ENCODE data around the gene PRPF6. TPM values are rescaled to one million over a fixed set of nuclear protein-coding genes. Genes with fewer than 3 reads are reported as not detected.

Gene PRPF6
- polyA plus RNA-seq, 3 donors = 29.1 to 47.7 (median 34.5) TPM

DNA sequence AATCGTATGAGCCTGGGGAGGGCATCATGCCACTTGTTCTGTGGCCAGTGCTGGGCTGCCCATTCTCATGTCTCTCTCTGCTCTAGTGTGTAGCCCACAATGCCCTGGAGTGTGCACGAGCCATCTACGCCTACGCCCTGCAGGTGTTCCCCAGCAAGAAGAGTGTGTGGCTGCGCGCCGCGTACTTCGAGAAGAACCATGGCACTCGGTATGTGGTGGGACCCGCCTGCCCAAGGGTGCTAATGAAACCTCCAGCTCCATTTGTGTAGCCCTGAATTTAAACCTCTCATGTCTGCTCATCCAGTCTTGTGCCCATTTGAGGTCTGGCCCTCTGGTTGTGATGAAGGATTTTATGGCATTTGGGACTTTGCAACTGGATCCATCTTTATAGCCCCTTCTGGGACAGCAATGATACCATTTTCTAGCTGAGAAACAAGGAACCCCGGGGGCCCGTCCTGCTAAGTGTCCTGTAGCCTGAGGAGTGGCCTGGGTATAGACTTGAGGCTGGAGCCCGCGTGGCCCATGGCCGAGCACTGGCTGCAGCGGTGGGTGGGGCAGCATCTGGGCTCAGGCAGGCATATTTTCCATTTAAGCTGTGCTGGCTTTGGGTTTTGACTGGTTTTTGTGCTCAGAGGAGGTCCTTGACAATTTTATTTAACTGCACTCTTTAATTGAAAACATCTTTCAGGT, 41.9 kb downstream of the PRPF6 start:
- no peak overlapping the region for H3K27ac ChIP-seq (ENCODE audit: low read depth in 1 of 2, low read length in 2 of 2)
- H4K20me1 ChIP-seq (ENCODE audit: insufficient read depth, low read length) = peaks cover 17% of the 10 kb centered on the region
- DNase-seq = no peak
- TF ChIP-seq, protein P1, sequence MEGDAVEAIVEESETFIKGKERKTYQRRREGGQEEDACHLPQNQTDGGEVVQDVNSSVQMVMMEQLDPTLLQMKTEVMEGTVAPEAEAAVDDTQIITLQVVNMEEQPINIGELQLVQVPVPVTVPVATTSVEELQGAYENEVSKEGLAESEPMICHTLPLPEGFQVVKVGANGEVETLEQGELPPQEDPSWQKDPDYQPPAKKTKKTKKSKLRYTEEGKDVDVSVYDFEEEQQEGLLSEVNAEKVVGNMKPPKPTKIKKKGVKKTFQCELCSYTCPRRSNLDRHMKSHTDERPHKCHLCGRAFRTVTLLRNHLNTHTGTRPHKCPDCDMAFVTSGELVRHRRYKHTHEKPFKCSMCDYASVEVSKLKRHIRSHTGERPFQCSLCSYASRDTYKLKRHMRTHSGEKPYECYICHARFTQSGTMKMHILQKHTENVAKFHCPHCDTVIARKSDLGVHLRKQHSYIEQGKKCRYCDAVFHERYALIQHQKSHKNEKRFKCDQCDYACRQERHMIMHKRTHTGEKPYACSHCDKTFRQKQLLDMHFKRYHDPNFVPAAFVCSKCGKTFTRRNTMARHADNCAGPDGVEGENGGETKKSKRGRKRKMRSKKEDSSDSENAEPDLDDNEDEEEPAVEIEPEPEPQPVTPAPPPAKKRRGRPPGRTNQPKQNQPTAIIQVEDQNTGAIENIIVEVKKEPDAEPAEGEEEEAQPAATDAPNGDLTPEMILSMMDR (IDR thresholded peaks at IDR 0.05) = no peak
- H2AFZ ChIP-seq (ENCODE audit: insufficient read depth, low read depth, low read length, poor library complexity, severe bottlenecking) = no peak overlapping the region
- intact Hi-C loops (cut with micrococcal nuclease) = no loop called here
- H3K27ac Mint-ChIP-seq = no peak overlapping the region
- H3K9me3 Mint-ChIP-seq = peaks cover 0 to 3% (median 0%) of the 10 kb centered on the region in 7 donors
- peaks cover 84 to 100% of the 10 kb centered on the region in 2 donors for H3K36me3 Mint-ChIP-seq
- H3K9me3 ChIP-seq (replicated peaks in 1 of 2; ENCODE audit: control insufficient read depth in 1 of 2, insufficient read depth in 1 of 2, low read length in 2 of 2) = no peaks in the 10 kb centered on the region
- H3K4me1 Mint-ChIP-seq = peaks cover 5% of the 10 kb centered on the region
- H3K4me3 ChIP-seq (replicated peaks in 1 of 3; ENCODE audit: low read depth in 2 of 3, low read length in 3 of 3) = no peak overlapping the region
- no peaks in the 10 kb centered on the region for H3K79me2 ChIP-seq (ENCODE audit: insufficient read depth, low read length)
- no peak overlapping the region for H3K9ac ChIP-seq (ENCODE audit: insufficient read depth, low read length, poor library complexity, severe bottlenecking)
- no peak overlapping the region for H3K4me2 ChIP-seq (replicated peaks; ENCODE audit: extremely low read depth, low read length, poor library complexity, severe bottlenecking)
- no peak overlapping the region for H3K4me3 Mint-ChIP-seq
- H3K36me3 ChIP-seq (replicated peaks in 1 of 2; ENCODE audit: control insufficient read depth in 1 of 2, insufficient read depth in 2 of 2, low read length in 2 of 2) = peaks cover 81 to 98% of the 10 kb centered on the region in 2 donors
- H3K4me1 ChIP-seq (ENCODE audit: control insufficient read depth in 1 of 2, insufficient read depth in 2 of 2, low read length in 2 of 2) = no peaks in the 10 kb centered on the region
- H3K27me3 Mint-ChIP-seq (ENCODE audit: low read depth in 3 of 3) = peaks cover 0 to 3% (median 0%) of the 10 kb centered on the region in 3 donors
- WGBS (ENCODE audit: insufficient coverage) = over 99% methylated on average over 15 of the region's 17 CpGs
- H3K27me3 ChIP-seq (ENCODE audit: control insufficient read depth in 2 of 2, insufficient read depth in 2 of 2, low read length in 2 of 2) = no peaks in the 10 kb centered on the region

DNA sequence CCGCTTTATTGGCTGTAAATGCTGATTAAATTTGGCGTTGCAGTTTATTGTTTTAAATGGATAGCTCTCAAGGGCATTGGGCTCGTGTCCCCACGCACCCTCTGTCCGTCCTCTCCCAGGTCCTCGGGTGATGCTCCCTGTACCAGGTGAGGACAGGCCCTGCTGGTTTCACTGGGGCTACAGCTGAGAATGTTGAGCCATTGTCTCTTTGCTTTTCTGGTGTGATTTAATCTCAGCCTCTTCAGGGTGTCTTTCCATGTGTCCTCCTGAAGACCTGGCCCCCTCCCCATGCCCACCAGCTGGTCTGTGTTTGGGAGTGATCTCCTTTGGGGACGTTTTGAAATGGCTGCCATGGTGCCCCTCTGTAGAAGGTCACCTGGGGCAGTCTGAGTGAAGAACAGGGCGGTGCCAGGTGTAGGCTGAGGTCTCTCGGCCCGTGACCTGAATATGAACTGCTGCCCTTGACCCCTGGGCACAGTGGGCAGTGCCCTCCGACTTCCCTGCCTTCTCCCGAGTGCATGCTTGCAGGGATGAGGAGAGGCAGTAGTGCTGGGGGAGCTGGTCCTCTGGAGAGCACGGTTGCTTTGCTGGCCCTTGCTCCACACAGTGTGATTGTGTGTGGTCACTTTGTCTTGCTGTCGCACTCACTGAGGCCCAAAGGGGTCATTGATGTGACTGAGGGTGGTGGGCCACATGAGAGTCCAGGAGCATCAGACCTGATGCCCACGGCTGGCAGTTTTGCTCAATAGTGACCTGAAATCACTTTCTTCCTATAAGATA, 42.6 kb downstream of the PRPF6 start:
- TF ChIP-seq, protein P1 (IDR thresholded peaks at IDR 0.05) = no peak
- H3K27ac ChIP-seq (ENCODE audit: low read depth in 1 of 2, low read length in 2 of 2) = no peak overlapping the region
- no peaks in the 10 kb centered on the region for H3K9me3 Mint-ChIP-seq
- no peaks in the 10 kb centered on the region for H3K27me3 ChIP-seq (ENCODE audit: control insufficient read depth in 2 of 2, insufficient read depth in 2 of 2, low read length in 2 of 2)
- peaks cover 82 to 99% of the 10 kb centered on the region in 2 donors for H3K36me3 ChIP-seq (replicated peaks in 1 of 2; ENCODE audit: control insufficient read depth in 1 of 2, insufficient read depth in 2 of 2, low read length in 2 of 2)
- H3K4me1 Mint-ChIP-seq = peaks cover 5% of the 10 kb centered on the region
- peaks cover 0 to 3% (median 0%) of the 10 kb centered on the region in 3 donors for H3K27me3 Mint-ChIP-seq (ENCODE audit: low read depth in 3 of 3)
- no peak overlapping the region for H3K4me3 Mint-ChIP-seq
- DNase-seq = no peak
- H3K9me3 ChIP-seq (replicated peaks in 1 of 2; ENCODE audit: control insufficient read depth in 1 of 2, insufficient read depth in 1 of 2, low read length in 2 of 2) = no peaks in the 10 kb centered on the region
- no peaks in the 10 kb centered on the region for H3K4me1 ChIP-seq (ENCODE audit: control insufficient read depth in 1 of 2, insufficient read depth in 2 of 2, low read length in 2 of 2)
- H3K27ac Mint-ChIP-seq = no peak overlapping the region
- peaks cover 17% of the 10 kb centered on the region for H4K20me1 ChIP-seq (ENCODE audit: insufficient read depth, low read length)
- H3K4me3 ChIP-seq (replicated peaks in 1 of 3; ENCODE audit: low read depth in 2 of 3, low read length in 3 of 3) = no peak overlapping the region
- no peak overlapping the region for H3K9ac ChIP-seq (ENCODE audit: insufficient read depth, low read length, poor library complexity, severe bottlenecking)
- WGBS (ENCODE audit: insufficient coverage) = 99% methylated on average over 11 of the region's 15 CpGs
- peaks cover 84 to 100% of the 10 kb centered on the region in 2 donors for H3K36me3 Mint-ChIP-seq
- no peak overlapping the region for H3K4me2 ChIP-seq (replicated peaks; ENCODE audit: extremely low read depth, low read length, poor library complexity, severe bottlenecking)
- H3K79me2 ChIP-seq (ENCODE audit: insufficient read depth, low read length) = no peaks in the 10 kb centered on the region
- intact Hi-C loops (cut with micrococcal nuclease) = no loop called here
- no peak overlapping the region for H2AFZ ChIP-seq (ENCODE audit: insufficient read depth, low read depth, low read length, poor library complexity, severe bottlenecking)

Data from CD14-positive monocyte (primary cell).